Embryonic facial prominence (tissue), 1 donor: ENCODE measurements around the gene MET.
"Not testable (repeated sequence)": the region's sequence is repeated elsewhere in the genome, so short reads cannot be mapped to it uniquely, and the experiment has no call there.

Source experiments
- DNase-seq: peaks from one replicate; pipeline ENCODE4 v3.0.0-alpha.2; 2016; ENCODE audit errors: extremely low spot score

MET gene

GRCh38 chr7:116751070-116751469 is 79.1 kb downstream of the MET start:
- not testable (repeated sequence) for DNase-seq

GRCh38 chr7:116752305-116753074 is 80.5 kb downstream of the MET start:
- DNase-seq, result no peak

GRCh38 chr7:116753130-116753529 is 81.1 kb downstream of the MET start:
- DNase-seq, result no peak

- DNase-seq, result no peak
Observed at GRCh38 chr7:116754186-116754585, 82.2 kb downstream of the MET start.

- DNase-seq, result no peak
Observed at GRCh38 chr7:116757283-116757682, 85.3 kb downstream of the MET start.

- DNase-seq, result not testable (repeated sequence)
Observed at GRCh38 chr7:116759642-116760041, 87.6 kb downstream of the MET start.

- DNase-seq, result no peak
Observed at GRCh38 chr7:116762971-116763370, 91.0 kb downstream of the MET start.

- DNase-seq, result no peak
Observed at GRCh38 chr7:116763647-116764046, 91.7 kb downstream of the MET start.

GRCh38 chr7:116766881-116767280 is 94.9 kb downstream of the MET start:
- DNase-seq, result no peak

GRCh38 chr7:116769546-116769945 is 97.5 kb downstream of the MET start:
- no peak for DNase-seq

- no peak for DNase-seq
Observed at GRCh38 chr7:116770941-116771340, 98.9 kb downstream of the MET start.

- no peak for DNase-seq
Observed at GRCh38 chr7:116771640-116772039, 99.6 kb downstream of the MET start.

GRCh38 chr7:116772423-116772863 is 100.4 kb downstream of the MET start:
- DNase-seq, result no peak

- no peak for DNase-seq
Observed at GRCh38 chr7:116772926-116773749, 101.1 kb downstream of the MET start.

- DNase-seq, result no peak
Observed at GRCh38 chr7:116776046-116776445, 104.0 kb downstream of the MET start.

- no peak for DNase-seq
Observed at GRCh38 chr7:116776610-116777289, 104.8 kb downstream of the MET start.

GRCh38 chr7:116777651-116778281 is 105.8 kb downstream of the MET start:
- DNase-seq, result no peak

- DNase-seq, result no peak
Observed at GRCh38 chr7:116779216-116779615, 107.2 kb downstream of the MET start.

- DNase-seq, result no peak
Observed at GRCh38 chr7:116779931-116780330, 107.9 kb downstream of the MET start.

GRCh38 chr7:116780521-116780920 is 108.5 kb downstream of the MET start:
- DNase-seq, result no peak

- no peak for DNase-seq
Observed at GRCh38 chr7:116780966-116781365, 109.0 kb downstream of the MET start.

GRCh38 chr7:116781584-116781983 is 109.6 kb downstream of the MET start:
- DNase-seq, result no peak
